Activated naive CD4-positive, alpha-beta T cell treated with anti-CD3 and anti-CD28 coated beads, Interleukin-2, amount 50 U/mL, for 16 hours (primary cell): Measurements from ENCODE around the gene TACO1.

ENCODE experiments used
- DNase-seq: peaks from one replicate; pipeline ENCODE4 v3.0.0-alpha.2; 2020

TACO1 gene

DNA sequence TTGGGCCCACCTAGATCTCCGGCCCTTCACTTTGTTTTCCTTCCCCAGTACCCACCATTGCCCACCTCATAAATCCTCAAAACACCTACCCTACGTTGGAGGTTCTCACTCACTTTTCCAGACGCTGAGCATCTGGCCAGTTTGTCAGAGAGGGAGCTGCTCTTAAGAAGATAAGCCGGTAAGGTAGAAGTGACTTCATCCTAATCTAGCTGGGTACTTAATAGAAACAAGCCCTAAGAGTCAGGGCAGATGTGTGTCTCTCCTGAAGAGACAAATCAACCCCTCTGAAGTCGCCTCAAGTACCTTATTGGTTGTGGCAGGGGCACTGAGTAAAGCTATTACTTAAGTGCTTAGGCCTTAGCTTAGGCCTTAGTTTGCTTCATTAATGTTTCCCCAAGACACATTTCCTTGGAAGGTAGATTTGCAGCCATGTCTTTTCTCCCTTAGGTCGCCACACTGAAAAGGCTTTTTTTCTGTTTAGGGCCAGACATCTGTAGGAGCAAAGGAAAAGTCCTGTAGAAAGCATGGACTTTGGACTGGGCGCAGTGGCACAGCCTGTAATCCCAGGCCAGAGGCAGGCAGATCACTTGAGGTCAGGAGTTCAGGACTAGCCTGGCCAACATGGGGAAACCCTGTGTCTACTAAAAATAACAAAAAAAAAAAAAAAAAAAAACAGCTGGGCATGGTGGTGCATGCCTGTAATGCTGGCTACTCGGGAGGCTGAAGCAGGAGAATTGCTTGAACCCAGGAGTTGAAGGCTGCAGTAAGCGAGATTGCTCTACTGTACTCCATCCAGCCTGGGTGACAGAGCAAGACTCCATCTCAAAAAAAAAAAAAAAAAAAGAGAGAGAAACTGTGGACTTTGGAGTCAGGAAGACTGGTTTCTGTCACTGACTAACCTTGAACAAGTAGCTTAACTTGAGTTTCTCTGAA lies 1.0 kb downstream of the TACO1 start:
- DNase-seq: no peak

DNA sequence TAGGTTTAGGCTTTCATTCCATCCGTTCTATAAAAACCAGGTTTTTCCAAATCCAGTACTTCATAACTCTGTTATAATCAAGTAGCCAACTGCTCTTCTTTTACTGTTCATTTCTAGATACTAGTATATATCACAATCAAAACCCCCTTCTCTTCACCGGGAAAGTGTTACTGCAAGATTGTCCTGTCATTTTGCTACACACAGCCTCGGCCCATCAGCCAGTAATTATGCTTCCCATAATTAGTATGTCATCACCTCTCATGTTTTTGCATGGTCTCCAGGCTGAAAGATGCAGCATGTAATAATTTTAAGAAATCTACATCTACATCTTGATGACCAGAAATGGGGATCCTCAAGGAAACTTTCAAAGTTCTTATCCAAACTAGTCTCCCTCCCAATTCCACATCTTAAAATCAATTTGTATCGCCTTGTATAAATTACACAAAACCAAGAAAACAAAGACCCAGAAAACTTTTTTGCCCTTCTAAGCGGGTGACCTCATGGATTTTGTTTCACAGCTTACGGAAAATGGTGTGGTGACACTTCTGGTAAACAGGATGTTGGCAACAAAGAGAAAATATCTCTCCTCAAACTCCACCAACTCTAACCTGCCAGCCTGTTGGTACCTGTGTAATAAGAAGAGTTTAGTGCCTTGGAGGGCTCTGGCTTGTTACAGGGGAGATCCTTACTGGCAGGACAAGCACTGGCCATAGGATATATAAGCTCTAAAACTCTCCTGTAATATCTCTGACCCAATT lies 9.3 kb downstream of the TACO1 start:
- DNase-seq: no peak

DNA sequence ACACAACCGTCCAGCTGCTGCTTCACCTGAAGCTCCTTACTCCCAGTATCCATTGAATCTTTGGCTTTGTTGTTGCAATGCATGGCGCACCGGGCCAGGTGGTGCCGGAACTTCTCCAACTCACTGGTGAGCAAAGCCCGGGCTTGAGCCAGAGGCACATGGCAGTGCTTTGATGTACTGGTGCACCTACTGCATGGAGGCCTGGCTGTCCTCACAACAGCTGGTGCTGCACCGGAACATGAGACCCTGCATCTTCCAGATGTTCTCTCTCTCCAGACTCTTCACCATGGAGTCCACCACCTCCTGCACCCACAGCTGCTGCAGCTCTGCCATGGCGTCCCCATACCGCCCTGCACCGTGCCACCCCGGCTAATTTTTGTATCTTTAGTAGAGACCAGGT lies 10.2 kb downstream of the TACO1 start:
- DNase-seq: no peak

DNA sequence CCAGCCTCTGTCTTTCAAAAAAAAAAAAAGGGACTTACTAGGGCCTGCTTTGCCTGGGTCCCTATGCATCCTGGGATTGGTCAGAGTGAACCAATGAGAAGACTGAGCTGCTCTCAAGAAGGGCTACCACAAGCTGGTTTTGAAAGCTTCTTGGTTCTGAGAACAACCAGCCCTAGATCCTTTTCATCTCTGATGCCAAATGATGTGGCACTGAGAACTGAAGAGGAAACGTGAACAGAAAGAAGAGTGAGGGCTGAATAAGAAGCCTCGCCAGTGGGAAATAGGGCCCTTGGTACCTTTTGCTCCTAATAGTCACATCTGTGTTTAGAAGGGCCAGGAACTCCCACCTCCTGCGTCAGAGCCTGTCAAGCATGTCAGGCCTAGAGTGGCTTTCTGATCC lies 10.7 kb downstream of the TACO1 start:
- DNase-seq: peak; percentile 19

DNA sequence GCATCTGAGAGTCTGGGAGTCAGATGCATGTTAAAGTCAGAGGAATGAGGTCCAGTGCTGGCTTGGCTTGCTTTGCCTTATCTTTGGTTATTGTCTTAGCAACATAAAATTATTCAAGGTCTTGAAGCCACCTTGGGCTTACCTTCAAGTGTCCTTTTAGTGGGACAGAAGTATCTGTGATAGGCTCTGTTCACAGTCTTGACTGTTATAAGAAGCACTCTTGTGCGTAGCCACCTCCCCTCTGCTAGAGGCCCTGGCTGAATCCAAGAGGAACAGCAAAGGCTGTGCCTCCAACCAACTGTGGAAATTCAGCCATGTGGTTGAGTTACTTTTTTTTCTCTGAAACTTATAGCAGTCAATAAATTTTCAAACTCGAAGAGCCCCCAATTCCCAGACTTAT lies 13.0 kb downstream of the TACO1 start:
- DNase-seq: no peak

DNA sequence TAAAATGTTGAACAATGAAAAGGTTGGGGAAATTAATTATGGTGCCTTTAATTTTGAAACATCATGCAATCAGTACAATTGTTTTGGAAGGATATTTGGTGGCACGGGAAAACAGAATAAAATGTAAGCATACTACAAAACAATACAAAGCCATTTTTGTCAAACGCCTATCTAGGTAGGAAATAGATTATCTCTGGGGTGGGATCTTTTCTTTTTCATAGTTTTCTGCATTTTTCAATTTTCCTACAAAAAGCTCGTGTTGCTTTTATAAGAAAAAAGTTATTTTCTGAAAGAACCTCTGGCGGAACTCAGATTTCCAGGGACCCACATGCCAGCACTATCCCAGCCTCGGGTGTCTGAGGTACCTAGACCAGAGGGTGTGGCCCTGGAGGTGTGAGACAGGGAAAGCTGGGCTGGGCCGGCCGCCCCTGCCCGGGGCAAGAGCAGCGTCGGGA lies 20.6 kb downstream of the TACO1 start:
- no peak for DNase-seq

DNA sequence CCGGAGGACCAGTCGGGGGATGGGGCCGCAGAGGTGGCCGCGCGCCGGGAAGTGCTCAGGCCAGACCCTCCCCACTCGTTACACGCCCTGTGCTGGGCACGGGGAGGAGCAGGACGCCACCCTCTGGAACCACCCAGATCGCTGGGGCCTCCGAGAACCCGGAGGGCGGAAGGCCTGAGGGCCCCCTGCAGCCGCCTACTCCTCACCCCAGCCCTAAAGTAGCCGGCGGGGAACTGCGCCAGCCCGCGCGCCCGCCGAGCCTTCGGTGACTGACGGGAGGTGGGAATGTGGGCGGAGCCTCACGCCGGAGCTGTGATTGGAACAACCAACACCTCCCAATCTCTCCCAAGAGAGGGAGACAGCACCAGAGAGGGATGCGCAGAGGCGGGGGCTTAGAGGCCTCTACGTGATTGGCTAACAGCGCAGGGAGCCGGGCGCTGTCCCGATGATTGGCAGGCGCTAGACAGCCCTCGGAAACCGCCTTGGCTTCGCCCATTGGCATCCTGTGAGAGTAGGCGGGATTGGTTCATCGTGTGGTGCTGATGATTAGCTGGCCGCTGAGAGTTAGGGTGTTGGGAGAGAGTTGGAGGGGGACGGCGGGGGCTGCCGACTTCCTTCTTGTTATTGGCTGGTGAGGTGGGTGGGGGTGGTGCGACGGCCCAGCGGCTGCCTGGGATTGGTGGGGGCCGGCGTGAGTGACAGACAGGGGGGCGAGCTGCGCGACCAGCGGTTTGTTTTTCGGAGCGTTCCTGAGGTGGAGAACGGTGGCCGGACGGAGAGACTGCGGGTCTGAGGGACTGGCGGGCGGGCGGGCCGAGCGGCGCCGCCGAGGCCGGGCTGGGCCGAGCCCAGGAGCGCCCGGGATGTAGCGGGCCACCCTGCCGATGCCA lies 21.2 kb downstream of the TACO1 start, which contains the start of gene MAP3K3:
MAP3K3 (plus strand) TSS at position 734 of the 890 bp plus-strand sequence. CDS start 343 bp downstream, outside the sequence.
- peak; percentile 96 for DNase-seq

DNA sequence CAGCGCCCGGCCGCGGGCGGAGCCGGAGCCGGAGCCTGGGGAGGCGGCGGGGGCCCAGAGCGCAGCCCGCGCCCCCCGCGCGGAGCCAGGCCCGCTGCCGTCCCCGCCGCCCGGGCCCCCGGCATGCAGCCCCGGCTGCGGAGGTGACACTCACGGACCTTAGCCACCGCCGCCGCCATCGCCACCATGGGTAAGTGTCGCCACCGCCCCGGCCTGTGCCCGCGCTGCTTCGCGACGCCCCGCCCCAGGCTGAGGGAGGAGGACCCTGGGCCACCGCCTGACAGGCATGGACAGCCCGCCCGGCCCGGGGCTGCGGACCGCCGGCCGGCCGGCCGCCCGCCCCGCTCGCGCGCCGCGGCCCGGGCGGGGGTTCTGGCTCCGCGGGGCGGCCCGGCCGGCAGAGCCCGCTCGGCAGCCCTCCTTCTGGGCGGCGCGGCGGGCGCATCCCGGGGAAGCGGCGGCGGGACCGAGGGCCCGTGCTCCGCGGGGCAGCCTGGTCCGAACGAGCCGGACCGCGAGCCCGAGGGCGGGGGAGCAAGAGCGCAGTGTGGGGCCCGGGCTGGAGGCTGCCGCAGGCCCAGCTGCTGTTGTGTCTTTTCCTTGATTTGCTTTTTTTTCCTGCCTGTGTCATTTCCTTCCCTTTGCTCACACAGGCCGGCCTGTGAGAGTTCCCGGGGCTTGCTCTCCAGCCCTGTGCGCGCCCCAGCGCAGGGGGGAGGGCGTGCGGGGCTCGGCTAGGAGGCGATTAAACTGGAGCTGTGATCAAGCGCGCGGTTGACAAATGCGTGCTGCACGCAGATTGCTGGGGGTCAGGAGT lies 22.1 kb downstream of the TACO1 start:
- peak; percentile 69 for DNase-seq

DNA sequence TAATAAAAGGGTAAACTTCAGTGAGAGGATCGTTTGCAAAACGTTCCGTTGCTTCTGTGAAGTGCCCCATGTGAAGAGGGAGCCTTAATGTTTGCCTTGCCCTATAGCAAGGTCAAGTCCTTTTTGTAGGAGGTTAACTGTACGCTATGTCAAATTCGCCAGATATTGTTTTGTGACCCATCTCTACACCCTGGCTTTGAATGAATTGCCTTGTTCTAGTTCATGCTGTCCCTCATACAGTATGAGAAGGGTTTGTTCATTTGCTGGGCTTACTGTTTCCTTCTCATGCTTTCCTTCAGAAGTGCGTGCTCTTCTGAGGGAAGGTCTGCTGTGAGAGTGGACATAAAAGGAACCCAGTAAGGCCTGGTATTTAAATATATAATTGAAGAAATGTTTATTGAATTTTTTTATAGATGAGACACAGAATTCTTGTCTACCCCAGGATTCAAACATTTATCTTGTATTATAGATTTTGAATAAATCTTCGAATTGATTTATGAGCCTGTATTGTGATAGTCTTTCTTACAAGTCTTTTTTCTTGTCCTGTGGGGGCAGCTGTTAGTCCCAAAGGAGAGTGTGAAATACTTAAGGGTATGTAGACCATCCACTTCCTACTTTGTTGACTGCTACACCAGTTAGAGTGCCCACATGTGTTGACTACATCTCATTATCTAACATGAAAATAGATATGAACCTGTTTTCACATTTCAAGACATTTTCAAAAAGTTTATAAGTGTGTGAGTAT lies 23.3 kb downstream of the TACO1 start:
- DNase-seq: no peak

DNA sequence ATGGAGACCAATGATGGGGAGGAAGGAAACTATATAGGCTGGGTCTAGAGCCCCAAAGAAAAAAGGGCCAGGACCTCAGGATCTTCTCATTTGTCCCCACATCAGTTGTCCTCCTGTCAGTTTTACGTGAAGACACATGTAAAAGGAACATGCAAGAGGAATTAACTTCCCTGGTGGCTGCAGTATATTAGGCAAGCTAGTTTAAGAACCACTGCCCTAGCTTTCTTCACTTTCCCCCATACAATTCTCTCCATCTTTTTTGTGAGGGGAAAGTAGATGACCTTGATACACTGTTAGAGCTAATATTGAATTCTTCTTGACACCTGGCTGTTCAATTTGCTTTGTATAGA lies 23.8 kb downstream of the TACO1 start:
- DNase-seq: no peak

DNA sequence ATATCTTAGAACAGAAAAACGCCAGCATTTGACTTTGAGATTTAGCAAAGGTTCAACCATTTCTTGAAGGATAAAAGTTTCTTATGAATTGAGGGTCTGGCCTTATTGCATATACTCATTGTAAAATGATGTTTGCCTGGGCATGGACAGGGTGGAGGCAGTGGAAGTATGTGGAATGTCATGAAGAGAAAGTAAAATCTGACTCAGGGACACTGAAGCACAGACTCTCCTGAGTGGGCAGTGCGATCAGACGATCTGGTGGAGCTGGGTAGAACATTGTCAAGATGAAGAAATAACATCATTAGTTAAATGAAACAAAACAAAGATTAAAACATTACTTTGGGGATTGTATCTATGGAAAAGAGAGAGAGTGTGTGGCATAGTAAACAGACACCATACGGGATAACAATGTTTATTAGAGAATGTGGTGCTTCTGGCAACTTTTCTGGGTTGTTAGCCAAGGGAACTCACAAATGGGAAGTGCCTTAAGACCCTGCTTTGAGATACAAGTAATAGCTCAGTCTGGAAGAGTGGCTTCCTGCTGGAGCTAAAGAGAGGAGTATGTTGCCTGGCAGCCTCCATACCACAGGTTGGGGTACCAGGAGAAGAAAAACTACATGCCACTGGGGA lies 26.0 kb downstream of the TACO1 start:
- DNase-seq: no peak

DNA sequence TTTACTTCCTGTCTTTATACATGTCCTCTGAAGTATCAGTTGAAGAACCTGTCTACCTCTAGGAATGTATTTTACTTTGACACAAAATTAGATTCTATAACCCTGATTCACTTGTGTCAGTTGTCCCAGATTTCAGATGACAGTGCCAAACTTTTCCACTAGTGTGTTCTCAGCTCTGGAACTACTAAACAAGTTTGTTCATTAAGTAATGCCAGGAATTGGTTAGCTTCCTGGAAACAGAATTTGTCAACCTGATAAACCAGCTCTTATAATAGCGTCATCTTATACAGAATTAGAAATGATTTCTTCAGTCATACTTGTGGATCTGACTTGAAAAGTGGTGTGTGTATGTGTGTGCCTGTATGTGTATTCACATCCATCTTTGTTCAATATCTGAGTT lies 28.9 kb downstream of the TACO1 start:
- no peak for DNase-seq

DNA sequence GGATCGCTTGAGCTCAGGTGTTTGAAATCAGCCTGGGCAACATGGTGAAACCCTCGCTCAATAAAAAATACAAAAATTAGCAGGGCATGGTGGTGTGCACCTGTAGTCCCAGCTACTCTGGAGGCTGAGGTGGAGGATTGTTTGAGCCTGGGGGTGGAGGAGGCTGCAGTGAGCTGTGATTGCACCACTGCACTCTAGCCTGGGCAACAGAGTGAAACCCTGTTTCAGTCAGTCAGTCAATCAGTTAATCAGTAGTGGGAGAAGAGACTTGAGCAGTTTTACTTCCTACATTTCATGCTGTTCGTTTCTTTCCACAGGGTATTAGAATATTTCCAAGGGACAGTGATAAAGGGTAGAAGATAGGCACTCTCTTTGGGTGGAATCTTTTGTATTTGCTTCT lies 30.4 kb downstream of the TACO1 start:
- DNase-seq: no peak

DNA sequence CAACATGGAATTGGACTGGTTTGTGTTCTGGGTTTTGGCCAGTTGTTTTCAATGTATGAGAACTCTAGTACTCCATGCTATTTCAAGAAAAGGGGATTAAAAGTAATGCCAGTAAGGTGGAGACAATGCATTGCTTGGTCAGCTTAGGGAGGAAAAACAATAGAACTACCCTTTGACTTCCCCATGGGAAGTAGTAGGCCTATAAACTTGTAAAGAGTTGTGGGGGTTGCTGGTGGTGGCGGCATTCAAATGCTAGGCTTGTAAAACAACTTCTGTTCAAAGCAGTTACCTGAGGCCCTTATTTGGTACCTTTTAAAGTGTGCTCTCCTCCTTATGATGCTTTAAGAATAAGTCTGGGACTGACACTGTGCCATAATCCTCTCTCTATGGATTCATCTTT lies 30.9 kb downstream of the TACO1 start:
- no peak for DNase-seq

DNA sequence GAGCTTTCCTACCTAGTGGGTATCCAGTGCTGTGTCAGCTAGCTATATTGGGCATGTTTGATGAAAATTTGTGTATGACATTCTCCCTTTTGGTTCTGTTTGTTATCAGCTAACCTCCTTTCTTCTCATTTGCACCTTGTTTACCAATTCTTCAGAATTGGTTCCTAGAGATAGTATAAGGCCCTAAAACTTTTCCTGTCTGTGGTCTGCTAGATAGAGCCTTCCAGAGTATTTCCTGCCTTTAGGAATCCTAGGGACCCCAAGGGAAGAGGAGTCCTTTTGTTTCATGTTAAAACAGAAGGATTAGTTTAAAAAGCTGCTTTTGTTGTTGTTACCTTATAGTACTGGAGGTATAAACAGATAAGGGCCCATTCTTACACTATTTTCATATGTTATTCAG lies 33.0 kb downstream of the TACO1 start:
- no peak for DNase-seq

DNA sequence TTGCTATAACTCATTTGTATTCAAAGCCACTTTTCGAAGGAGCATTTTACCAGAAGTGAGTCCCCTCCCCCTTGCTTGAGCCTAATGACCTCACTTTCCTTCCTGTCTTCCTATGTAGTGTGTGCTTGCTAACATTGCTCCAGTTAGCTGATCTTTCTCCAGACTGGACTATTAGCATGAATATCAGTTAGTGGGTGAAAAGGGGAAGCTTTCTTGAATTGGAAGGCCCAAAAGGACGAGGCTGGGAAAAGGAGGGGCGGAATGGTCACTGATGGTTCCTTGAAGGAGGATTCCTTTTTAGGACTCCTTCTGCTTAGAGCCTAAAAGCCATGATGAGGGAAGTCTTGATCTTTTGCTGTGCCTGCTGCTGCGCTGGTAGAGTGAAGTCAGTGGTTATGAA lies 33.5 kb downstream of the TACO1 start:
- DNase-seq: no peak

DNA sequence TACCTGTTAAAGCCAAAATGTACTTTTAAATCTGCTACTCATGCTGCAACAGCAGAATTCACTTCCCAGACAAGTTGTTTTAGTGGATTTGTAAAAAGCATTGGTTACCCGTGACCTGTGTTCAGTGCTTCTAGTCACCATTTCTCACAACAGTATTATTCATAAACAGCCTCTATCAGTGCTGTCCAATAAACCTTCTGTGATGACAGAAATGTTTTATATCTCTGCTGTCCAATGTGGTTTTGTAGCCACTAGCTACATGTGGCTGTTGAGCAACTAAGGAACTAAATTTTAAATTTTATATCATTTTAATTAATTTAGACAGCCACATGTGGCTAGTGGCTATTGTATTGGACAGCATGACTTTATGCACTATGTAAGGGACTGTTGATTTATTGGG lies 34.1 kb downstream of the TACO1 start:
- no peak for DNase-seq

DNA sequence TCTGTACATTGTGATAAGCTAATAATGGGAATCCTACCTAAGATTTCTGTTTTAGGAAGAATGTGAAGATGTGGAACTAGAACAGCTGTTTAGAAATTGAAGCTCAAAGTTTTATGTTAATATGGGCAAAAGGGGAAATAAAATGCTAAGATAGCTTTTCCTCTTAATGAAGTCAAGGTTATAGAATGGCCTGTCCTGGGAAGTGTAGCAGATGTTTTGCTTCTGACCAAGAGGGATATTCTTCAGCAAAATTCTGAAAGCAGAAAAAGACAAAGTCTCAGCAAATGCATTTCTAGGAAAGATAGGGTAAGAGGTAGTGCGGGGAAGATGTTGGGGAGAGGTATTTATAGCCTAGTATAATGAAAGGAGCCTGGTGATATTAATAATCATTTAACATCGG lies 34.6 kb downstream of the TACO1 start:
- no peak for DNase-seq

DNA sequence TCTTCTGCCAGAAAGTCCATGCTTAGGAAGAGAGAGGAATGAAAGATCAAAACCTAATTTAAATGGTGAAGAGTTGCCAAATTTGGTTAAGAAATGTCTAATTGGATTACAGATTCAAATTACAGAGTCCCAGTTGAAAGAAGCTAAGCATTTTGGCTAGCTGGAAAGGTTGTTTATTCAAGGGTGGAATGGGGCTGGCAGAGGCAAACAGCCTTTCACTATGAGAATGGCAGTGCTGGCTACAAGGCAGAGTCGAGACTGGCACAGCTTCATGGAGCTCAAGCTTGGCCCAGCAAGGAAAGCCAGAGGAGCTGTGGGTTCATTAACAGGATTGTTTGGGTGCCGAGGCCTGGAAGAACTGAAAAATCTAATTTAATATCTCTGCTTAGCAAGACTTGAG lies 35.1 kb downstream of the TACO1 start:
- no peak for DNase-seq

DNA sequence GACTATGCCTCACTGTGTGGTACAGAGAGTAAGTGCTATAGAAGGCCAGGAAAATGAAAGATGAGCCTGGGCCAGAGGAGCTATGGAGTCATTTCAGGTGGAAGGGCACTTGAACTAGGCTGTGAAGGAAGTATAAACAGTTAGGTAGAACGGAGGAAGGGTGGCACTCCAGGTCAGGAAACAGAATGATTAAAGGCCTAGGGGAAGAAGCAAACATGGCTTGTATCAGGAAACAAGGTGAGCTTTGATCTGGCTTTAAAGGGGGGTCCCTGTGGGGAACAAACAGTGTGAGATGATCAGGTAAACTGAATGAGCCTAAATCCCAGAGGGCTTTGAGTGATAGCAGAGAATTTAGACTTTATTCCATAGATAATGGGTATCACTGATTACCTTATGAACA lies 38.4 kb downstream of the TACO1 start:
- no peak for DNase-seq

DNA sequence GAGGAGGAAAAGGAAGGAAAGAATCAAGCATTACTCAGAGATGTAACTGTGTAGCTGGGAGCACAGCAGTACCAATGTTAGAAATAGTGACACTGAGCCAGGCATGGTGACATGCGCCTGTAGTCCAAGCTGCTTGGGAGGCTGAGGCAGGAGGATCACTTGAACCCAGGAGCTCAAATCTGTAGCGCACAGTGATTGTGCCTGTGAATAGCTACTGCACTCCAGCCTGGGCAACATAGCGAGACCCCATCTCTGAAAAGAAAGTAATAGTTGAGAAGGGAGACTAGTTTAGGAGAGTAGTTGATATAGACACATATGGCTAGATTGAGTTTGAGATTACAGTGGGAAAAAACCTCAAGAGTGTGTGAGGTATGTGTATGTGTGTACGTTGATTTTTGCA lies 39.3 kb downstream of the TACO1 start:
- DNase-seq: no peak
